Stimulated activated CD8-positive, alpha-beta memory T cell treated with anti-CD3 and anti-CD28 coated beads, Interleukin-2, amount 100 ng/mL, for 48 hours (primary cell): Measurements from ENCODE around the gene UBE3C.

Experiments used
- DNase-seq, 2 donors: peaks; one replicate each; pipeline ENCODE4 v3.0.0-alpha.2; 2020; ENCODE audit warnings: low read depth in 2 of 2

The UBE3C gene

GRCh38 chr7:157177333-157177982 is 38.7 kb downstream of the UBE3C start:
- DNase-seq, result no peak

- DNase-seq, result no peak
These were observed 39.3 kb downstream of the UBE3C start for GRCh38 chr7:157177983-157178381.

- no peak for DNase-seq
These were observed 45.1 kb downstream of the UBE3C start for GRCh38 chr7:157183832-157184231.

- no peak for DNase-seq
These were observed 49.5 kb downstream of the UBE3C start for GRCh38 chr7:157188091-157188665.

- DNase-seq, result no peak
These were observed 50.7 kb downstream of the UBE3C start for GRCh38 chr7:157189405-157189804.

GRCh38 chr7:157192861-157193260 is 54.1 kb downstream of the UBE3C start:
- no peak for DNase-seq

- no peak for DNase-seq
These were observed 54.5 kb downstream of the UBE3C start for GRCh38 chr7:157193274-157193673.

GRCh38 chr7:157194948-157195347 is 56.2 kb downstream of the UBE3C start:
- DNase-seq, result no peak

GRCh38 chr7:157195868-157196267 is 57.1 kb downstream of the UBE3C start:
- no peak for DNase-seq

- no peak for DNase-seq
These were observed 65.4 kb downstream of the UBE3C start for GRCh38 chr7:157204134-157204533.

GRCh38 chr7:157205438-157205837 is 66.7 kb downstream of the UBE3C start:
- no peak for DNase-seq

- no peak for DNase-seq
These were observed 70.1 kb downstream of the UBE3C start for GRCh38 chr7:157208571-157209413.

- no peak for DNase-seq
These were observed 72.0 kb downstream of the UBE3C start for GRCh38 chr7:157210682-157211081.

- no peak for DNase-seq
These were observed 73.0 kb downstream of the UBE3C start for GRCh38 chr7:157211690-157212089.

- no peak for DNase-seq
These were observed 80.4 kb downstream of the UBE3C start for GRCh38 chr7:157219154-157219553.

- no peak for DNase-seq
These were observed 82.3 kb downstream of the UBE3C start for GRCh38 chr7:157220916-157221569.

GRCh38 chr7:157222687-157223086 is 84.0 kb downstream of the UBE3C start:
- no peak for DNase-seq

GRCh38 chr7:157224627-157225026 is 85.9 kb downstream of the UBE3C start:
- DNase-seq, result no peak

GRCh38 chr7:157228864-157229422 is 90.2 kb downstream of the UBE3C start:
- DNase-seq, result no peak

GRCh38 chr7:157233677-157234076 is 95.0 kb downstream of the UBE3C start:
- no peak for DNase-seq

GRCh38 chr7:157234271-157234670 is 95.5 kb downstream of the UBE3C start:
- DNase-seq, result no peak
